GM19372 (cell line): ENCODE measurements around the gene MTFMT.
"Not testable (repeated sequence)": the region's sequence is repeated elsewhere in the genome, so short reads cannot be mapped to it uniquely, and the experiment has no call there.

Experiments
- ATAC-seq: cut with Tn5 transposase; IDR thresholded peaks from one replicate; pipeline ENCODE4 v1.9.1; 2021; ENCODE audit warnings: mild to moderate bottlenecking, low read depth, moderate library complexity; ENCODE audit not compliant: unreplicated experiment

MTFMT gene

DNA sequence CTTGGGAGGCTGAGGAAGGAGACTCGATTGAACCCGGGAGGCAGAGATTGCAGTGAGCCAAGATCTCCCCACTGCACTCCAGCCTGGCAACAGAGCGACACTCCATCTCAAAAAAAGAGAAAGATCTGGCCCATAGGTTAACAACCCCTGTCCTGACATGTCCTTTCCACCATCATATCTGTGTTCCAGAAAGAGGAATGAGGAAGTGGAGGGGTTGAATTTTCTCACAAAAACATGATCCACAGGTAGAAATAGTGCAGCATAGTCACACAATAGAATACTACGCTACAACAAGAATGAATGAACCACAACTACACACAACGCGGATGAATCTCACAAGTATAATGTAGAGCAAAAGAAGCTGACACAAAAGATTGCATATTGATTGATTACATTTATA is 11.0 kb upstream of the MTFMT start:
- no peak for ATAC-seq

DNA sequence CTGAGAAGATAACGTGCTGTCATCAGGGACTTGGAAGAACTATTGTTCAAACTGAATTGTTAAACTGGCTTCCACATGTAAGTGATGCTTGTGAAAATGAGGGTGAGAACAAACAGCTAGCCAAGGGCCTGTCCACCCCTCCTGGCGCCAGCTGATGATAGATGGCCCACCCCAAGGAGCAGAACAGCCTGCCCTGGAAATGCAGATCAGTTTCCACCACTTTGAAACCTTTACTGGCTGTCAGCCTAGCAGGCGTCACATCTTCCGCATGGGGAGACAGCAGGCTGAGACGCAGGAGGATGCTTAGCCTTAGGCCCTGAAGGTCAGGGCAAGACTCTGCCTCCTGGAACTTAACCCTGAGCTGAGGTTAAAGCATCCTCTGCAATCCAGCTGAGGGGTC is 9.4 kb upstream of the MTFMT start:
- ATAC-seq: no peak

DNA sequence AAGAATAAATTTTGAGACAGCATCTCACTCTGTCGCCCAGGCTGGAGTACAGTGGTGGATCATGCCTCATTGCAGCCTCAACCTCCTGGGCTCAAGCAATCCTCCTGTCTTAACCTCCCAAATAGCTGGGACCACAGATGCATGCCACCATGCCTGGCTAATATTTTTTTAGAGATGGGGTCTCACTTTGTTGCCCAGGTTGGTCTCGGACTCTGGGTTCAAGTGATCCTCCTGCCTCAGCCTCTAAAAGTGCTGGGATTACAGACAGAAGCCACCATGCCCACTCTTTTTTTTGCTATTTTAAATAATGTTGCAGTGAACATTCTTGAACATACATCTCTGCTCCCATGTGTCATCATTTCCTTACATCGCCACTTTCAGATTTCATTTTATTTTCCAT is 9.0 kb upstream of the MTFMT start:
- no peak for ATAC-seq

DNA sequence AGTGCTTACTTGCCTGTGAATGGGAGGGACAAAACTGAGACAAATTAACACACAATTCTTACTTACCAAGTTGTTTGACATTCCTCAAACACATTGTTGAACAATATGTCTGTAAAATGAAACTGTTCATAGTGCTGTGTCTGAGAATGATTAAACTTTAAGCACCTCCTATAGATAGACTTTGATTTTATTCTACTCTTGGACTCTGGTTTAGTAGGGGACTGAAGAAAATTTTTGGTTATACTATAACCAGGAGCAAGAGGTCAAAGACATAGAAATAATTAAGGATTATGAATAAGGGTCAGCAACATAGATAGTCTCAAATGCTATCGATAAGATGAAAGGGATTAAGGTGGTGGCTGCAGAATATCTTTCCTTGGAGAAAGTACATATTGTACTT is 7.9 kb upstream of the MTFMT start:
- ATAC-seq: no peak

DNA sequence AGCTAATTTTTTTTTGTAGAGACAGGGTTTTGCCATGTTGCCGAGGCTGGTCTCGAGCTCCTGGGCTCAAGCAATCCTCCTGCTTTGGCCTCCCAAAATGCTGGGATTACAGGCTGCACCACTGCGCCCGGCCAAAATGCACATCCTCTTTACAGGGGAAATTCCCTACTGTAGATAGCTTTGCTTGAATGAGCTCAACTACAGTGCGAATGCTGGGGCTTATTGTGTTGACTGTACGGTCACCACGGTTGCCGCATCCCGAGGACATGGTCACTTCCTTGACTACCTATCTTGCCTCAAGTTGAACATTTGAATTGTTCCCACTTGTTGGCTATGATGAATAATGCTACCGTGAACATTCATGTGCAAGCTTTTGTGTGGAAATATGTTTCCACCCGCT is 5.3 kb upstream of the MTFMT start:
- no peak for ATAC-seq

DNA sequence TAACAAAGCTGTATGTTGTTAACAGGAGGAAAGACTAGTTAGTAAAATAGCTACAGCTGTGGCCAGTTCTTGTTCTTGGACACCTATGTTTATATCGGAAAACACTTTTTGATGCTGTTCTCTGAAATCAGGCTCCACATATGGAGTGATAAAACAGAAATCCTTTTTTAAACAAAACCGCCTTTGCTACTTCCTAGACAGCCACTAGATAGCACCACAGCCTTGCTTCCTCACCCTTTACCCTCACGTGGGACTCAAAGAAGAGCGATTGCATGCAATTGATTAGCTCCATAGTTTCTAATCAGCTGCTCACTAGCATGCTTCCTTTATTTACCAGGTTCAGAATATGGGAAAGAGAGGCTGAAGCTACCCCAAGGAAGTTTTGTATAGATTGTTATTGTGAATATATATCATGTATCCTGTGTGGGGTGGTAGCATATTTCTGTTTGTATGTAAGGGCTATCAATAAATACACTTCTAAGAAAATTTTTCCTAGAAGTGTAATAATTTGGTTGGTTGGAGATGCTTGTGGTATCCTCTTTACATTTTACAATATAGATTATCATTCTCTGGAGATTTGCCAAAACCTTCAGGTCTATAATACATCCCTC is 4.3 kb upstream of the MTFMT start:
- ATAC-seq: no peak

DNA sequence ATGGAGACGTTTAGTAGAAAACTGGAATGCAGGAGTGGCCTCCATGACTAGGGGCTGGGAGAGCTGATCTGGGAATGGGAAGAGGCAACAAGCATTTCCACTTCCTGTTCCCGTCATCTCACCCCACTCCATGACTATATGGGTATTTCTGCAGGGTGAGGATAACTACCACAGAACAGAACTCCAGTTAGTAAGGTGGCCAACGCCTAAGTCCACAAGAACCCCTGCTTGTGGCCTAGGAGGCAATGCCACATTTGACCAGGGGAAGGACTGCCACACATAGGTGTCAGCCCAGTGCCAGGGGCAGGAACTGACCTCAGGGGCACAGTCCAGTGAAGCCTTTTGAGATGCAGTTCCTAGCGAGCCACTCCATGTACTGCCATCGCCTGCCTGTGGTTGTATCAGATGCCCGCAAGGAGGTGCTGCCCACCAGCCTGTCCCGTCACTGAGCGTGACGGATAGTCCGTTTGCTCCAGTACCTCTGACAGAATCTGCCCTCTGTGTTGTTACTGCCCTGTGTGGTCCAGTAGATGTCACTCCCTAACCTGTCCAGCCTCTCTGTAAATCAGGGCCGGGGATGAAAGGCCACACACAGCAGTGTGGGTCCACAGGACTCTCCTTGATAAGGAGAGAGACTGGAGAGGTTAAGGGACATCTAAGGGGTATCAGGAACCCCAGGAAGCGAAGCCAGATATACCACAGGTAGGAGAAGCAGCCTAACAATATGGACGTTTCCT is 3.5 kb upstream of the MTFMT start:
- ATAC-seq: no peak

DNA sequence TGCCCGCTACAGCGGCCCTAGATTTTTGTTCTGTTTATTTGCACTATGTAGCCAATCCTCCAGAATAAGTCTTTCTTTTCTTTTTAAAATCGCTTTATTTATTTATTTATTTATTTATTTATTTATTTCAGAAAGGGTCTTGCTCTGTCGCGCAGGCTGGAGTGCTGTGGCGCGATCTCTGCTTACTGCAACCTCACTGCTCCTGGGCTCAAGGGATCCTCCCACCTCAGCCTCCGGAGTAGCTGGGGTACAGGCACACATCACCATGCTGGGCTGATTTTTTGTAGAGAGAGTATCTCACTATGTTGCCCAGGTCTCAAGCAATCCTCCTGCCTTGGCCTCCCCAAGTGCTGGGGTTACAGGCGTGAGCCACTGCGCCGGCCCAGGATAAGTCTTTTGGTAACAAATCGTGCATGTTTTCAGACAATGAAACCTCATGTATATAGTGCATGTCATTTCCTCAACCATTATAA is 333 bp upstream of the MTFMT start:
- ATAC-seq: no peak

DNA sequence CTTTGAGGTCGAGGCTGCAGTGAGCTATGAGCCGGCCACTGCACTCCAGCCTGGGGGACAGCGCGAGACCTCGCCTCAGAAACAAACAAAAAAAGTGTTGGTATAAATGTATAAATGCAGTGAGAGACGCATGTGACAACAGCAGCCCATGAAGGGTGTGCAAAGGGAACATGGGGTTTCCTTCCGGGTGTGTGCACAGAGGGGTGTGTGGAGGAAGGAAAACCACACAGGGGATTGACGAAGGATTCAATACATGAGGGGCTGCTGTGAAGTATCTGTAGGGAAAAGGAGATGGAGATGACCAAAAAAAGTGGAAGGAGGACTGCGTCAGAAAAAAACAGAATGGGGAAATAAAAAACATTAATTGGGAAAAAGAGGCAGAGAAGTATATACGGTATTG is 1.1 kb downstream of the MTFMT start:
- no peak for ATAC-seq

DNA sequence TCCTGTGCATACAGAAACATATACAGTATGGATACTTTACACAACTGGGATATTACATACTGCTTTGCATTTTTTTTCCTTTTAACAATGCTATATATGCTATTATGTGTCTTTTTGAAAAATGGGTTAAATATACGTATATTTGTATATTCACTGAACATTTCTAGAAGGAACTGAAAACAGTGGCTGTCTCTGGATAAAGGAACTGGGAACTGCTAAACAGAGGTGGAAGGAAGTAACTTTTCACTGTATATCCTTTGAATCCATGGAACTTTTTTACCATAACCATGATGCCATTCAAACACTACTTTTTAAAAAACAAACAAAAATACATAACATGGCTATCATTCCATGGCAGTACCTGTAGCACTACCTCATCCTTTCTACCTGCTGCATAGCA is 1.8 kb downstream of the MTFMT start:
- no peak for ATAC-seq

DNA sequence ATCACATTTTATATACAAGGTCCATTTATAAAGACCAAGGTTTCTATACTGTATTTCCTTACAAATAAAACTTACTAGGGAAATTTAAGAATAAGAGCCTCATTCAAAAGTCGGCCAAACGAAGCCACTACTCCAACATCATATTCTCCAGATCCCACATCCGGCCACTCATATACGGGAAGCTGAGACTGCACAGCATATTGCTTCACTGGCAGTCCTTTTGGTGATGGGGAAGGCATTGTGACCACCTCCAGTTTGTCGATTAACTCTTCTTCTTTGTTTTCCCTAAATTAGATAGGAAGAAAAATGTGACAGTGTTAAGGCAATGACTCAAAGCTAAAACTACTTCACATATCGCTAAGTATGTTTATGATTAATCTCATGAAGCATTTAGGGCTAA is 2.7 kb downstream of the MTFMT start:
- no peak for ATAC-seq

DNA sequence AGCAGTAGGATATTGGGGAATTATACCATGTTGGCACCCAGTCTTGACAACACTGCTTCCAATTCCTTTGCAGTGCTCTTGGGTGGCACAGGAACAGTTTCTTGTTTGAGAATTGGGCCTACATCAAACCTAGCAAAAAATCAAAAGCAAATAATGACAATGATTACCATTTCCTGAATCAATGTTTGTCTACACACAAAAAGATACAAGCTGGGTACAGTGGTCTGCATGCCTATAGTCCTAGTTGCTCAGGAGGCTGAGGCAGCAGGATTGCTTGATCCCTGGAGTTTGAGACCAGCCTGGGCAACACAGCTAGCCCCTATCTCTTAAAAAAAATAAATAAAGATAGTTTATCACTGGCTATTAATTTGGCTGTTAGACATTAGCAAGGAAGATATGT is 8.0 kb downstream of the MTFMT start:
- ATAC-seq: no peak

DNA sequence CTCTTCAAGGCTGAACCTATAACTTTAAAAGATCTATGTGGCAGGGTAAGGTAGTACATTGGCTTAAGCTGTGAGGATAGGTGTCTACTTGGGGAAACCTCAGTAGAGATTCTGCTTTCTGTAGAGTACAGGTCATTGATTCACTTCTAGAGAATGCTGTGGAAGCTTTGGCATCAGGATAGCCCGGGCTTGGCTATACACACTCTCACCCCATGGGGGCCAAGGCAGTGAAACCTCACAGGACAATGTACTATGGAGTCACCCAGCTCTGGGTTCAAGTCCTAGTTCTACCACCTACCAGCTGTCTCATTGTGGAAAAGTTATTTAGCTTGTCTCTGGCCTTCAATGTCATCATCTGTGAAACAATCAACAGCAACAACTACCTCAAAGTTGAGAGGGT is 9.0 kb downstream of the MTFMT start:
- no peak for ATAC-seq

DNA sequence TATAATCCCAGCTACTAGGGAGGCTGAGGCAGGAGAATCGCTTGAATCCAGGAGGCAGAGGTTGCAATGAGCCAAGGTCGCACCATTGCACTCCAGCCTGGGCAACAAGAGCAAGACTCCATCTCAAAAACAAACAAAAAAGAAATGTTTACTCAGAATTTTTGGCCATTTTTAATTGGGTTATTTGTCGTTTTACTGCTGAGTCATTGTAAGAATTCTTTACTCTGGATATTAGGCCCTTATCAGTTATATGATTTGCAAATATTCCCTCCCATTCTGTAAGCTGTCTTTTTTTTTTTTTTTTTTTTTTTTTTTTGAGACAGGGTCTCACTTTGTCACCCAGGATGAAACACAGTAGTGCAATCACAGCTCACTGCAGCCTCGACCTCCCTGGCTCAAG is 18.2 kb downstream of the MTFMT start:
- not testable (repeated sequence) for ATAC-seq

DNA sequence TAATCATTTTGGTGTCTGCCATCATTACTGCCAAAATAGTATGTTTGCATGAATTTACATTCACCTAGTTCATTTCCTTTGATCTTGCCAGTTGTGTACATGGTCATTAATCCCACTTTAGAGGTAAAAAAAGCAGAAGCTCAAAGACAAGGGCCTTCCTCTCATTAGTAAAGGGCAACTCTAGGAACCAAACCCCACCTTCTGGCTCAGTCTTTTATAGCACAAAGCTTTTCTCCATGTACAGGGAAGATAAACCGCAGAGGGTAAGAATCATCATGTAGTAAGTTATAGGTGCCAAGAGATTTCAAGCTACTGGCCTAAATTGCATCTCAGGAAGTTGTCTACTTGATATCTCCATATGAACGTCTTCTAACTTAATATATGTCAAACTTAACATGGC is 20.5 kb downstream of the MTFMT start:
- no peak for ATAC-seq

DNA sequence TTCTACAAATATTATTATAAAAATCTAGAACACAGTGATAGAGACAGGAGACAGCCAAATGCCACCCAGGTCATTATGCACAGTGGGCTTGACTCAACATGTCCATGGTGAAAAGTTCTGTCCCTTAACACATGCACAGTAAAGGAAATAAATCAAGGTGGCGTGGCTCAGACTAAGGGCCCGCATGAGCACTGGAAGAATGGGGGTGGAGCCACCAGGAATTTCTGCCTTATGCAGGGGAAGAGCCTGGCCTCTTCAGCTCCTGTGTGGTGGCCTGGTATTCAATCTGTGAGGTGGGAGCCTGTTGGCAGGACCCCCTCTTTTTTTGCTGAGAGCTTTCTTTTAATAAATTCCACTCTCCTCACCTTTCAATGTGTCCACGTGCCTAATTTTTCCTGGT is 22.6 kb downstream of the MTFMT start:
- no peak for ATAC-seq

DNA sequence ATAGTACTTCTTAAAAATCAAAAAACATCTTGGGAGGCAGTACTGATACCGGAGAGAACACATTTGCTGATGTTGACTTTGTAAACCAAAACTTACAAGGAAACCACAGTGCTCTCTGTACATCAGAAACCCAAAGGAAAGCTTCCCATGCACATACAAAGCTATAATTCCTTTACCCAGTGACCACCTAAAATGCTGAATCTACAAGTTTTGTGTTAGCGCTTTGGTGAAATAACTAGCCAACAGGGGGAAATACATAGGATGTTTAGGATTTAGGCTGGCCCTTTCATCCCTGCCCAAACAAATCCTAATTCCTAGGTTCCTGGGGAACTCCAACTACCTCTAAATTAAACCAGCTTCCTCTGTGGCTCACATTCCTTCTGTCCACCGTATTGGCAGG is 24.4 kb downstream of the MTFMT start:
- no peak for ATAC-seq

DNA sequence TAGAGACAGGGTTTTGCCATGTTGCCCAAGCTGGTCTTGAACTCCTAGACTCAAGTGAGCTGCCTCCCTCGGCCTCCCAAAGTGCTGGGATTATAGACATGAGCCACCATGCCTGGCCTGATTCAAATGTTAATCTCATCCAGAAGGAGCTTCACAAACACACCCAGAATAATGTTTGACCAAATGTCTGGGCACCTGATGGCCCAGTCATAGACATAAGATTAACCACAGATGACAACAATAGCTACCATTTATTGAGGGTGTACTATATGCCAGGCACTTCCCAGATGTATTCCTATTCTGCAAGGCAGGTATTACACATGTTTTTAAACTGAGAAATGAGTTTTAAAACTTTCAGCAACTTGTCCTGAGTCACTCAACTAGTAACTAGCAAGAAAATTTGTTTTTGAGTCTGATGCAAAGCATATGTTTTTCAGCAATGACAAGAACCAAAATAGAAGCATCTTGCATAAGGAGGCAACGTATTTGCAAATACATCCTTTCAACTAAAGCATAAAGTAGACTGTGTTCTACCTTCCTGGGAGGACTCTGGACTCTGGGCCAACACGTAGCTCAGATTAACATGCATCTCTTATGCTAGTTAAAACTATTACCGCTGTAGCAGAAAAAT is 31.6 kb downstream of the MTFMT start:
- ATAC-seq: no peak

DNA sequence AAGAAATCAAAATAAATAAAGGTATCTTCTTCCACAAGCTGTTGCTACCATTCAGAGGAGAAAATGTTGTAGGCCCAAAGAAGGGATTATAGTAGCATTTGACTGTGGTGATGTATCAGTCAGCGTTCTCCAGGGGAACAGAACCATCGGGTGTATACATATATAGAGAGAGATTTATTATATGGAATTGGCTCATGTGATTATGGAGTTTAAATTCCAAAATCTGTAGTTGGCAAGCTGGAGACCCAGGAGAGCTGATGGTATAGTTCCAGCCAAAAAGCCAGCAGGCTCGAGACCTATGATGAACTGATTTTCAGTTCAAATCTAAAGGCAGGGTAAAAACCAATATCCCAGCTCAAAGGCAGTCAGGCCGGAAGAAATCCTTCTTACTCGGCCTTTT is 32.4 kb downstream of the MTFMT start:
- no peak for ATAC-seq

DNA sequence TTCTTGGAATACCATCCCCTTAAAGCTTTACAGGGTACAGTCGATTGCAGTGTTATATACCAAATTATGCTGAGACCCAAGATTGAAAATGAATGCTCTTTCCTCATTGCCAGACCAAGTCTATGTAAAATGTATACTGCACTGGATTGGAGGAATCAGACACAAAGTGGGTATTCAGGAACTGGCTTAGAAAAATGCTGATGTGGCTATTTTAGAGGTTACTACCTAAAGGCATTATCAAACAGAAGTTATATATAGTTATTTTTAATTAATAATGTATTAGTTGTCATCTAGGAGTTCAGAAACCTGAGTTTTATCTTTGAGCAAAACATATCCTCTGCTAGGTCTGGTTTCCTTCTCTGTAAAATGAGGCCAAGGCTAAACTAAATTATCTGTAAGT is 36.1 kb downstream of the MTFMT start:
- ATAC-seq: no peak

DNA sequence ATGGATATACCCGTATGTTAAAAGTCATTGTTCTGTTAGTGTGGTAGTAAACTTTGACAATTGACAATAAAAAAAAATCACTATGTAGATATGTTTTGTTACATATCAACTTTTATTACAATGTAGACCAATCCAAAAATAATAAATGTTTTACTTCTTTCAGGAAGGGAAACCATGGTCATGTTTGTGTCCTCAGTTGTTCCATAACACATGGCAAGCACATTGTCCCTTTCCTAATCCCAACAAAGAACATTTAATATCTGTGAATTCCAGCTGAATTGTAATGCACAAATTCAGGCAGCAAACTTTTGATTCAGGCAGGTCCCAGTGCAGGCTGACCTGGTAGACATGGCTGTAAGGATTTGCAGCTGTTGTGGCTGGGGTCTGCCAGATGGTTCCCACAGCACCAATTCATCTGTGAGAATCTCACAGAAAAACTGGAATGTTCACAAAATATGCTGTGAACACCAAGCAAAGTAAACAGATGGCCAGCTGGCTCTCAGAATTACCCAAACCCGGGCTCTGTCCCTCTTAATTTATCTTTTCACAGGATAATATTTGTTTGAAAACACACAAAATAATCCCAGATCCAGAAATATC is 37.8 kb downstream of the MTFMT start:
- ATAC-seq: no peak

DNA sequence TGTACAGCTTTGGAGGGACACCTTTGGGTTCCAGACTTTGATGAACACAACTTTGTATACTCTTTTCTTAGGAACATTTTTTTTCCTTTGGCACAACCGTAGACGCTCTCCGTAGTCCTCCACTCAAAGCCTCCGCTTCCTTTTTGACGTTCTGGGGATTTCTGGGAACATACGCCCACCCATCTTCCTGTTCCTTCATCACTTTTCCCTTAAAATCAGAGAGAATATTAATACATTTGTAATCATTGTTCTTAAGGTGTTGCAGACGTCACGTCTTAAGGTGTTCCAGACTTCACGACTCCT is 39.3 kb downstream of the MTFMT start:
- no peak for ATAC-seq
